ENCODE measurements around the gene NFIC.

DNA sequence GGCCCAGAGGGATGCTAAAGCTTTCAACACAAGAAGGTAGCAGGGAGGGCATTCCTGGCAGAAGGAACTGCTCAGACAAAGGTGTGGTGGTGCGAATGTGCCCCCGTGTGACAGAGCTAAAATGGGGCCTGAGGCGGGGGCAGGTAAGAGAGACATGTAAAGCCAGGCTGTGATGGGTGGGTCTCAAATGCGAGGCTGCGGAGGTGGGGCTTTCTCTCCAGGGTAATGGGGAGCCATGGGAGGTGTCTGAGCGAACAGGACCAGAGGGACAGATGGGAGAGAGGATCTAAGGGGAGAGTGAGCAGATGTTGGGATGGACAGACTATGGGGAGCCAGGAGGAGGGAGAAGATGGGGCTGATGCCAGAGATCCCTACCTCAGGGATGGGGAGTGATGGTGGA lies 44.7 kb upstream of the NFIC start:
- TF ChIP-seq, protein P1, sequence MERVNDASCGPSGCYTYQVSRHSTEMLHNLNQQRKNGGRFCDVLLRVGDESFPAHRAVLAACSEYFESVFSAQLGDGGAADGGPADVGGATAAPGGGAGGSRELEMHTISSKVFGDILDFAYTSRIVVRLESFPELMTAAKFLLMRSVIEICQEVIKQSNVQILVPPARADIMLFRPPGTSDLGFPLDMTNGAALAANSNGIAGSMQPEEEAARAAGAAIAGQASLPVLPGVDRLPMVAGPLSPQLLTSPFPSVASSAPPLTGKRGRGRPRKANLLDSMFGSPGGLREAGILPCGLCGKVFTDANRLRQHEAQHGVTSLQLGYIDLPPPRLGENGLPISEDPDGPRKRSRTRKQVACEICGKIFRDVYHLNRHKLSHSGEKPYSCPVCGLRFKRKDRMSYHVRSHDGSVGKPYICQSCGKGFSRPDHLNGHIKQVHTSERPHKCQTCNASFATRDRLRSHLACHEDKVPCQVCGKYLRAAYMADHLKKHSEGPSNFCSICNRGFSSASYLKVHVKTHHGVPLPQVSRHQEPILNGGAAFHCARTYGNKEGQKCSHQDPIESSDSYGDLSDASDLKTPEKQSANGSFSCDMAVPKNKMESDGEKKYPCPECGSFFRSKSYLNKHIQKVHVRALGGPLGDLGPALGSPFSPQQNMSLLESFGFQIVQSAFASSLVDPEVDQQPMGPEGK (CRISPR knock-in tag; IDR thresholded peaks at IDR 0.05; ENCODE audit: borderline replicate concordance) = no peak
- TF ChIP-seq ZC3H10 (CRISPR knock-in tag; IDR thresholded peaks at IDR 0.05) (no peak), ZFP30 (CRISPR knock-in tag; IDR thresholded peaks at IDR 0.05) (no peak), ESRRG (CRISPR knock-in tag; IDR thresholded peaks at IDR 0.05) (no peak), CSDC2 (CRISPR knock-in tag; IDR thresholded peaks at IDR 0.05) (no peak)
